Muscle of arm (tissue), 12 donors: ENCODE results near the gene SOX12. TPM values are rescaled to one million over a fixed set of nuclear protein-coding genes. Genes with fewer than 3 reads are reported as not detected.
A peak's percentile ranks its signal among the peaks of the same experiment; 100 is the strongest.
"Not testable (repeated sequence)": the region's sequence is repeated elsewhere in the genome, so short reads cannot be mapped to it uniquely, and the experiment has no call there.

Source experiments
- DNase-seq: peaks from one replicate; pipeline ENCODE4 v3.0.0-alpha.2; 2013
- polyA plus RNA-seq, 12 donors: library from polyadenylated mRNA; unstranded; fragments of 120-200 nt; gene quantifications; one replicate each; pipeline ENCODE4 v1.2.1, GENCODE V29; 2013; ENCODE audit not compliant: insufficient read length in 12 of 12

The SOX12 gene
- polyA plus RNA-seq, 12 donors = 15.4 to 181 (median 19.8) TPM

DNA sequence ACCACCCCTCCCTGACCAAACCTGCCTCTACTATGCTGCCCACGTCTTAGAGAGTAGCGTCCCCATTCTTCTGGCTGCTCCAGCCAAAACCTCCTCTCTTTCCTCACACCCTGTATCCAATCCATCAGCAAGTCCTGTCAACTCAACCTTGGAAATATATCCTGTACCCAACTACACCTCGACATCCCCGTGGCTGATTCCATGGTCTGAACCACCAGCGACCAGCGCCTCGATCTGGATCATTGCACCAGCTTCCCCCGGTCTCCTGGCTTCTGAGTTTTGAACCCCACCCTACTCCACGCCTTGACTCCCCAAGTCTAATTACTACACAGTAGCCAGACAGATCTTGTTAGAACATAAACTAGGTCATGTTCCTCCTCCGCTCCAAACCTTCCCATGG lies 31.4 kb downstream of the SOX12 start:
- DNase-seq = no peak

DNA sequence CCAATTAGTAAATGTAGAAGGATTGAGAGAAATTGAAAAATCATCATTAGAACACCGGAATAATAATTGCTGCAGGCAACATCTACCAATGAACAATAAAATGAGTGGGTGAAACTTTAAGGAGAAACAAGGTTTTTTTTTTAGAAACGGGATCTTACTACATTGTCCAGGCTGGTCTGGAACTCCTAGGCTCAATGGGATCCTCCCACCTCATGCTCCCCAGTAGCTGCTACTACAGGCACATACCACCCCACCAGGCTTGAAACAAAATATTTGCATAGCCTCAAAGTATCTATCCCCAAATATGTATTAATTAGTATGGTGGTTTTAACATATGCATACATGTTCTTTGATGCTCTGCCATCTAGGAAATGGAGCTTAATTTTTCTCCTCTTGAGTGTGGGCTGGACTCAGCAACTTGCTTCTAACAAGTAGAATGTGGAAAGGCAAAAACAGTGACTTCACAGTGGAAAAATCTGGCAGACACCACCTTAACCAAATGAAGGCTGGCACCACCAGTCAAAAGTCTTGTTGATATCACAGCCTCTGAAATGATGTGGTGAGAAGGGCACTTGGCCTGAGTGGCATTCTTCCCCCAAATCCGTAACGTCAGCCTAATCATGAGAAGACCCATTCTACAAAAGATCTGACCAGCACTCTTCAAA lies 33.7 kb downstream of the SOX12 start:
- no peak for DNase-seq

- no peak for DNase-seq
Measured at GRCh38 chr20:361561-361960, 36.2 kb downstream of the SOX12 start.

DNA sequence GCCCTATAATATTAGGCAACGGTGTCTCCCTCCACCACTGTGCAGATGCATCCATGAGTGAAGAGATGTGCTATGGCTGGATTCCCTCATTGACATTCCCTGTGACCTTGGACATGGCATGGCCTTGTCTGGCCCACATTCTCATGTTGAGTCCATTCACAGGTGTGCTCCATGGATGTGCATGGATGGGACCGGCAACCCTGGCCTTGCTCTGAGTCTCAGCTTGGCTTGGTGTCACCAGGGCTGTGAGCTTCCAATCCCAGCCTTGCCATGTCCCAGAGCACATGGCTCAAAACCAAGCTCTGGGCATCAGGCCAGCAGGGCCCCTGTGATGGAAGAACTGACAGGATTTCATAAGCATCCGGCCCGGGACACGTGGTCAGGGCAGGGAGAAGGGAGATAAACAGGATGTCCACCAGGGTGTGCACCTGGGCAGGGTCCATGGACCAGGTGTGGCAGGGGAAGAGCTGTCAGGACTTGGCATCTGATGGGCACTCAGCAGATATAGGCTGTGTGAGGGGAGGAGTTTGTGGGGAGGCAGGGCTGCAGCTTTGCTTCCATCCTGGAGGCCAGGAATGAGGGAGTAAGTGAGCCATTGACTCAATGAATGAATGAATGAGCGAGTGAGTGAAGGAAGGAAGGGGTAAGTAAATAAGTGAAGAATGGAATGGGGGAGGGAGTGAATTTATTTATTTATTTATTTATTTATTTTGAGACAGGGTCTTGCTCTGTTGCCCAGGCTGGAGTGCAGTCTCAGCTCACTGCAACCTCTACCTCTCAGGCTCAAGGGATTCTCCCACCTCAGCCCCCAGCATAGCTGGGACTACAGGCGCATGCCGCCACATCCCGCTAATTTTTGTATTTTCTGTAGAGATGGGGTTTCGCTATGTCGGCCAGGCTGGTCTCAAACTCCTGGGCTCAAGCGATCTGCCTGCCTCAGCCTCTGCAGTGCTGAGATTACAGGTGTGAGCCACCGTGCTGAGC lies 37.2 kb downstream of the SOX12 start:
- peak; percentile 45 for DNase-seq

DNA sequence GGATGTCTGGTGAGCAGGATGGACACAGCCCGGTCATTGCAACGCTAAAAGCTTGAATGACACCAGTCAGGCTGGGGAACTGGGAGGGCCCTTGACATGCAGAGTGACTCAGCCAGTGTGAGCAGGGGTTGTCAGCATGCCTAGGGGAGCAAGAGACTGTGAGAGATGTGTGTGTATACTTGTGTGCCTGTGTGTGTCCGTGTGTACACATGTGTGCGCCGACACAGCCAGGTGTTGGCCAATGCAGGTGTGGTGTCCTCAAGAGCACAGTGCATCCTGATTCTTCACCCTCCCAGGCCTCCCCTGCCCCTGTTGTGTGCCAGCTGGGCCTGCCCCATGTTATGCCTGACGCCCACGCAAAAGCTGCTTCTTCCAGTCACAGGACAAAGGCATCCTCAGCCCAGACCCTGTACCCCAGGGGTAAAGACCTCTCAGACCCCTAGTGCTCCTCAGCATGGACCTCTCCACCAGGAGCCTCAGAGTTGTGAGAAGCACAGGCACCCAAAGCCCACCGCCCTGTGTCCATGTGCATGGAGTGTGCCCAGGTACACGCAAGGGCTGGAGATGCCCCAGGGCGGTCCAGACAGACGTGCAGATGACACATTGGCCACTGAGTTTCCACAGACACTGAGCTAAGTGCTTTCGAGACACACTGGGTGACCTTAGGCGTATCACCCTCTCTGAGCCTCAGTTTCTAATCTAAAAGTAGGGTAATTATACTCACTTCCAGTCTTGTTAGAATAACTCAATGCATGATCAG lies 38.1 kb downstream of the SOX12 start:
- no peak for DNase-seq

DNA sequence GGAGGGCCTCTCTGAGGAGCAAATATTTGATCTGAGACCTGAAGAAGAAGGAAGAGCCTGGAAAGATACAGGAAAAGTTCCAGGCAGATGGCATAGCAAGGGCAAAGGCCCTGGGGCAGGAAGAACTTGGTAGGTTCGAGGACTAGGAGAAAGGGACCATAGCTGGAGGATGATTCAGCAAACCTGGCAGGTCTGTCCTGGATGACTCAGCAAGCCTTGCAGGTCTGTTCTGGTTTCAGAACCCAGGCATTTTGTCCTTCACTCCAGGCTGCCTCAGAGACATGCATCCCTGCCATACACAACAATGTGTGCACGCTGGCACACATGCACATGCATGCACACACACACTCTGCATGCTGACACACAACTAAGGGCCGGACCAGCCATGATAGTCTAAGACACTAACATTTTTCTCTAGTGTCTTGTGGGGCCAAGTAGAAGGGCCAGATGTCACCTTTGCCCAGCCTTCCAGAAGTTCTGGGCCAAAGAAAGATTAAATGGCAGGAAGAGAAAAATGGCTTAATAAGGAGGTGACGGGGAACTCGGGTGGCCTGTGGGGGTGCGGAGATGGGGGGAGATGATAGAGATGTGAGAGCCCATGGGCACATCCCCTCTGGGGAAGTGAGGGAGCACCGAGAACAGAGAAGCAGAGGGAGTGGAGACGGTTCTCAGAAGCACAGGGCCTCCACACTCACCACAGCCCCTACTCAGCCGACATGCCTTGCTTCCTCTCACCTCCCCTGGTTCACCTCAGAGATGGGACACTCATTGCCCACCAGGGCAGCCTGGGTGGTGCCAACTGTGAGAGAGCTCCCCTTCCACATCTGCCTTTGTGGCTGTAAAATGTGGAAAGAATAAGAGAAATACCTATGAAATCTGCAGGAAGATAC lies 39.8 kb downstream of the SOX12 start:
- DNase-seq = no peak

- DNase-seq = no peak
Measured at GRCh38 chr20:366041-366718, 40.8 kb downstream of the SOX12 start.

GRCh38 chr20:366719-367485 lies 41.5 kb downstream of the SOX12 start:
- DNase-seq = no peak

DNA sequence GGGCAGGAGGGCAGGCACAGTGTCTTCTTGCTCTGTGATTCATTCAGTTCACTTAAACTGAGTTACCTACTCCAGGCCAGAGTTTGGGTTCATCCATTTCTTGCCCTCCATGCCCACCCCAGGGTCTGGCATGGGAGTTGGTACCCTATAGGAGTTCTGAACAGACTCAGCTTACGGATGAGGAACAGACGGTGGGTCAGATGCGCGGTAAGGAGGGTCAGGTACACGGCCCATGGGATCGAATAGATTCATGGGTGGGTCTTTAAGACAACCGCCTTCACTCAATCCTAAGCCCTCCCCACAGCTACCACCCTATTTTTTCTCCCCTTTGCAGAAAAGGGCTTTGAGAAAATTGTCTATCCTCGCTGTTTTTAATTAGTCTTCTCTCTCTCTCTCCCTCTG lies 42.1 kb downstream of the SOX12 start:
- no peak for DNase-seq

DNA sequence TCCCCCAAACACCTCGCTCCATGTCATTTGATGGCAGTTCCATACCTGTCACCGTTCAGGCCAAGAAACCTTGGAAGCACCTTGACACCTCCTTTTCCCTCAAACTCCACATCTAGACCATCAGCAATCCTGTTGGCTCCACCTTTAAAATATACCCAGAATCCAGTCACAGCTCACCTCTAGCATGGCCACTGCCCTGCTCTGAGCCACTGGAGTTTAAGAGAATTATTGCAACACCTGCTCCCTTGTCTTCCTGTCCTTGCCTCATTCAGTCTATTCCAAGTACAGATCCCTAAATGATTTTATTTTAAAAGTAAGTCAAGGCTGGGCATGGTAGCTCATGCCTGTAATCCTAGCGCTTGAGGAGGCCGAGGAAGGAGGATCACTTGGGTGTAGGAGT lies 43.6 kb downstream of the SOX12 start:
- DNase-seq = no peak

- DNase-seq = no peak
Measured at GRCh38 chr20:370151-370600, 44.8 kb downstream of the SOX12 start.

GRCh38 chr20:370977-371754 lies 45.8 kb downstream of the SOX12 start:
- DNase-seq = no peak

DNA sequence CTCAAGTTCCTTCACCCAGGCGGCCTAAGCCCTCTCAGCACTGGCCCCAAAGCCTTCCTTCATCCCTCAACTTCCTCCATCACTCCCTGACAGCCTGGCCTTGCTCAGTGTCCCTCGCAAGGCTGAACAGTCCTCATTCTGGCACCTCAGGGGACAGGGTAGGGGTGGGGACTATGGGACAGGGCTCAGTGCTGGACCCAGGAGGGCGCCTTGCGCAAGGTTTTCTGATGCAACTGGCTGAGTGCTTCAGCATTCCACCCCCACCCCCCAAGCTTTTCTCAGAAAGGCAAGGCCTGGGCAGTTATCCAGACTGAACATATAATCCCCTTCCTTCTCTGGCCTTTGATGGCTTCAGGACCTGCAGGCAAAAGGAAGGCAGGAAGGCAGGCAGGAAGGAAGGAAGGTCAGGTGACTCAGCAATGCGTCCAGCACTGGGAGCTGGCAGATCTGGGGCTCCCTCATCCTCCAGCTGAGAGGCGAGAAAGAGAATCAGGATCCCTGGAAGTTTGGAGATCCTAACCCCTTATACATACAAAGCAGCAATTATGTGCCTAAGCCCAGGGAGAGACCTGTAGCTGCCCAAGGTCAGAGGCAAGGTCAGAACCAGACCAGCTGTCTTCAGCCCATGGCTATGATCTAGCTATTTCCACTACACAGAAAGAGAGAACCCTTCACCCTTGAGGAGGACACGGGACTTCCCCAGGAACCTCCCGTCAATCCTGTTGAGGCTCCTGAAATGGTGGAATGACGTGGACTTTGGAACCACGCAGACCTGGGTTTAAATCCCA lies 46.6 kb downstream of the SOX12 start:
- DNase-seq = peak; percentile 16

DNA sequence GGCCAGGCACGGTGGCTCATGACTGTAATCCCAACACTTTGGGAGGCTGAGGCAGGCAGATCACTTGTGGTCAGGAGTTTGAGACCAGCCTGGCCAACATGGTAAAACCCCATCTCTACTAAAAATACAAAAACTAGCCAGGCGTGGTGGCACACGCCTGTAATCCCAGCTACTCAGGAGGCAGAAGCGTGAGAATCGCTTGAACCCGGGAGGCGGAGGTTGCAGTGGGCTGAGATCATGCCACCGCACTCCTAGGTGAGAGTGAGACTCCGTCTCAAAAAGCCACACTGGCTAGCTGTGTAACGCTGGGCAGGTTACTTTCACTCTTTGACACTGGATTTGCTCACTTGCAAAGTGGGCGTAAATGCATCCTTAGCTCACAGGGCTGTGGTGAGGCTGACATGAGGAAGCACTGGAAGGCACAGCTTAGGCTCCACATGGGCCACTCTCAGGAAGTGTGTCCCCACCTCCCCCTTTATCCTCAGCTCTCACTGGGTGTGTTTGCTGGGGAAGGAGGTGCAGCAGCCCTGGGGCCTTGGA lies 47.3 kb downstream of the SOX12 start:
- DNase-seq = not testable (repeated sequence)

GRCh38 chr20:373171-373890 lies 48.0 kb downstream of the SOX12 start:
- DNase-seq = no peak

- DNase-seq = no peak
Measured at GRCh38 chr20:375265-375889, 50.0 kb downstream of the SOX12 start.

- DNase-seq = no peak
Measured at GRCh38 chr20:376089-376488, 50.7 kb downstream of the SOX12 start.
